Activated naive CD4-positive, alpha-beta T cell treated with anti-CD3 and anti-CD28 coated beads, Interleukin-2, amount 50 U/mL, for 16 hours (primary cell): ENCODE data around the gene SYVN1.
A peak's percentile ranks its signal among the peaks of the same experiment; 100 is the strongest.
"Not testable (repeated sequence)": the region's sequence is repeated elsewhere in the genome, so short reads cannot be mapped to it uniquely, and the experiment has no call there.

Source experiments
- DNase-seq: peaks from one replicate; pipeline ENCODE4 v3.0.0-alpha.2; 2020

Gene SYVN1

DNA sequence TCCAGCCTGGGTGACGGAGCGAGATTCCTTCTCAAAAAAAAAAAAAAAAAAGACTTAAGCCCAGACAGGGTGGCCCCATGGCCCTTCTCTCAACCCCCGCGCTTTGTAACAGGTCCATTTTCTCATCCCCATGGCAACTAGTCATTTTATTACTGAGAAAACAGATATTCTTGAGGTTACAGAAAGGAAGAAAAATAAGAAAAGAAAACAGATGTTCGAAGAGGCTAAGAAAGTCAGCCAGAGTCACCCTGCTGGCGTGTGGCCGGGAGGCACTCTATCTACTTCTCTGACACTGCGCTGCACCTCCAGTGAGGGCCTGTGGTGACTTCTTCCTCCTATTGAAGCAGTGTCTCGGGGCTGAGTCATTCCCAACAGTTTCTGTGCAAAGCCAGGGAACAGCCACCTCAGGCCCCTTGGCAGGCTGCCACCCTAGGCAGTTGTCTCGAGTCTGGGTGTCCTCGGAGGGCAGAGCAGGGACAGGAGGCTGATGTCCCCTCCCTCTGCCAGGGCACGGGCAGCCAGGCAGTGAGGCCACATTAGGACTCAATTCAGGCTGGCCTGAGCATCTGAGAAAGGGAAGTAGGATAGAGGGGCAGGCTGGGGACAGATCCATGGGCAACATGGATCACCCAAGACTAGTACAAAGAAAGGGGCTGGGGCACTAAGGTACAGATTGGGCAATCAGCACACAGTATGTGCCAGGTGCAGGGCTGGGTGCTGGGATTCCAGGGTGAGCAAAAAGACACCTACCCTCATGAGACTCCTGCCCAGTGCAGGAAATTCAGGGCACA is 16.4 kb upstream of the SYVN1 start:
- no peak for DNase-seq

GRCh38 chr11:65150131-65150508 is 15.8 kb upstream of the SYVN1 start:
- not testable (repeated sequence) for DNase-seq

- DNase-seq, result no peak
These were observed 14.3 kb upstream of the SYVN1 start for GRCh38 chr11:65148657-65149056.

GRCh38 chr11:65147352-65148075 is 13.2 kb upstream of the SYVN1 start:
- DNase-seq, result no peak

DNA sequence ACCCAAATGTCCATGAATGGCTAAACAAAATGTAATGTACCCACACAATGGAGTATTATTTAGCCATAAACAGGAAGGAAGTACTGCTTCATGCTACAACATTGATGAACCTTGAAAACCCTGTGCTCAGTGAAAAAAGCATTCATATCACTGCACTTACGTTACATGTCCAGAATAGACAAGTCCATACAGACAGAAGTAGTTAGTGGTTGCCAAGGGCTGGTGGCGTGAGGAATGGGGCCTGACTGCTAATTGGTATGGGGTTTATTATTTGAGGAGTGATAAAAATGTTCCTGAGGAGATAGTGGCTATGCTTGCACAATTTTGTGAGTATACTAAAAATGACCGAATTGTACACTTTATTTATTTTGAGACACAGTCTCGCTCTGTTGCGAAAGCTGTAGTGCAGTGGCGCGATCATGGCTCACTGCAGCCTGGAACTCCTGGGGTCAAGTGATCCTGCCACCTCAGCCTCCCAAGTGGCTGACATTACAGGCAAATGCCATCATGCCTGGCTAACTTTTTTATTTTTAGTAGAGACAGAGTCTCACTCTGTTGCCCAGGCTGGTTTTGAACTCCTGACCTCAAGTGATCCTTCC is 7.7 kb upstream of the SYVN1 start:
- no peak for DNase-seq

DNA sequence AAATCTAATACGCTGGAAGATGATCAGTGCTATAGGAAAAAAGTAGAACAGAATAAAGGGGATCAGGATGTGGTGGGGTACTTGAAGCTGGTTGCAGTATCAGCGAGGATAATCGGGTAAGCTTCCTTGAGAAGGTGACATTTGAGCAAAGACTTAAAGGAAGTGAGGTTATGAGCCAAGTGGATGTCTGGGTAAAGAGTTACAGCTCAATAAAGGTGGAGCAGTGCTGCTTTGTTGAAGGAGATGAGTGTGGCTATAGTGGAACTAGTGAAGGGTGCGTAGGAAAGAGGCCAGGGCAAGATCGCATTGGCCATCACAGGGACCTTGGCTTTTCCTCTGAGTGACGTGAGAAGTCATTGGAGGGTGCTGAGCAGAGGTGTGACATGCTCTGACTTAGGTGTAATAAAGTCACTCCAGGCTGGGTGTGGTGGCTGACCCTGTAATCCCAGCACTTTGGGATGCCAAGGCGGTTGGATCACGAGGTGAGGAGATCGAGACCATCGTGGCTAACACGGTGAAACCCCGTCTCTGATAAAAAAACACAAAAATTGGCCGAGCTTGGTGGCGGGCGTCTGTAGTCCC is 2.3 kb upstream of the SYVN1 start:
- DNase-seq, result no peak

GRCh38 chr11:65135633-65136145 is 1.4 kb upstream of the SYVN1 start:
- DNase-seq, result no peak

DNA sequence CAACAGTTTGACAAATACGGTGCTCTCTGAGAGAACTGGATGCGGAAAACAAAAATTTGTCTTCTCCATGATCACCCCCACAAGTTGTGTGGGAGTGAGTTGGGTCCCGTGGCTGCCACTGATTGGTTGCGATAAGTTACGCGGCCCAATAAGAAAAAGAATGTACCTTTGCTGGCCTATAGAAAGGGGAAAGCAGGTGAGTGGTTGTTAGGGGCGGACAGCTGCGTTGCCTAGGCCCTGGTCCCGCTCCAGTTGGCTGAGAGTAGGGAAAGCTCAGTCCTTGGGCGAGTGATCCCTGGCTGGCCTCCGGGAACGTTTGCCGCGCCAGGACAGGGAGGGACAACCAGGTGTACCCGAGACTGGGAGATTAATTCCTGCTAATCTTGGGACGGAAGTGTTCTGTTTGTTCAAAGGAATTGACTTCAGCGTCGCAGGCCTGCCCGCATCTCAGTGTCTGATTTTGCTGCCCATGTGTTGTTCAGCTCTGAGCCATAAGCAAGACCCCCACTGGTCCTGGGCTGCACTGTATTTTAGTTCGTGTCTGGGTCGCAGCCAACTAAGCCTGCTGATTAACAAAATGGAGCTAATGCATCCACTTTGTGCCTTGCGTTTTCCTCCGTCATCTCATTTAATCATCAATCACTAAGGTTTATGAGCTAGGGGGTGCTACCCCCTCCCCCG is 773 bp upstream of the SYVN1 start:
- DNase-seq, result peak; percentile 80

GRCh38 chr11:65133724-65134123 is 595 bp downstream of the SYVN1 start:
- no peak for DNase-seq

DNA sequence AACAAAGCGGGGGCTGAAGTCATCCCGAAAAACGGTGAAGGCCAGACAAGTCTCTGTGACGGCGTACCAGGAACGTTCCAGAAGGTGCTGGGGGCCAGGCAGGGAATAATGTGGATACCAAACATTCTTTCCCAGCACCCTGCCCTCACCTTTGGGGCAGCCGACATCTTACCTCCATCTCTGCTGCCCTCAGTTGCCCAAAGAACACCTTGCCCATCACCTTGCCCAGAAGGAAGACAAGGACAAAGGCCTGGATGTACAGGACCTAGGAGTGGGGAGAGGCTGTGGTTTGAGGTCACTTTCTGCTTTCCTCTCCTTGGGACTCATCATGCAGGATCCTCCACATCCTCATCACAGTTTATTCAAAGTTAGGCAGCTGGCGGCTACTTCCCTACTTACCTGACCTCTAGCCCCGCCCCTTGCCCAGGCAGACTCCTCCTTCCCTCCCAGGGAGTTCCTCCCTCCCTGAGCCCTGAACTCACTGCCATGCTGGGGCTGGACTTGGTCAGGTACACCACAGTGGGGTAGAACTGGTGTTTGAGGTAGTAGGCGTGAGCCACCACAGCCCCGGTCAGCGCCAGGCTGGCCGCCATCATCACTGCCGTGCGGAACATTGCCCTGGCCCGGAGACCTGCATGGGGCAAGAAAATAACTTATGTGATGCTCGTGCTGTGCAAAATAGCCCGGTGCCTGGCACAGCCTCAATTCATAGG is 1.2 kb downstream of the SYVN1 start:
- DNase-seq, result peak; percentile 68

- DNase-seq, result no peak
These were observed 1.9 kb downstream of the SYVN1 start for GRCh38 chr11:65132238-65132987.

DNA sequence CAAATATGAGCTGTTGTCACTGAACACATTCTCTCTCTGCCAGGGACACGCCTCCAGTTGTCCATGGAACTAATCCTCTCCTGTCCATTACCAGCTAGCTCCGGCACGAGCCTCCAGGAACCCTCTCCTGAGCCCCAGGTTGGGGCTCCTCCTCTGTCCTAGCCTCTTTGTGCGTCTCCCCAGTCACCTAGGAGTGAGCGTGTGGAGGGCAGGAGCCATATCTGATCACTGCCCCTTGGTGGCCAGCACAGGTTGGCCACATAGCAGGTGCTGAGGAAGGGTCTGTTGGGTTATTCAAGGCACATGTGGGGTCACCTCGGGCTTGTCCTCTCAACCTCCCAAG is 2.5 kb downstream of the SYVN1 start:
- DNase-seq, result no peak

DNA sequence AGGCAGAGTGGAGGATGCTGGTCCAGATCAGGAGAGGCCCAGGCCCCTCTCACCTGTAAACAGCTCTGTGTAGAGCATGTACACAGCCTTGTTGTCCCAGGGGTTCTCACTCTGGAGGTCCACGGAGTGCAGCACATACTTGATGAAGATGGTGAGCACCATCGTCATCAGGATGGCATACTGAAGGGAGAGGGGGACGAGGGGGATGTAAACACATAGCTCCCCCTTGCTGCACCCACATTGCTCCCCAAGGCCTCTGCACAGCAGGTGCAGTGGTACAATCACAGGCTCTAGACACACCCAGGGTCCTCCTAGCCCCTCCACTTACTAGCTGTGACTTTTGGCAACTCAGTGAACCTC is 2.9 kb downstream of the SYVN1 start:
- no peak for DNase-seq

DNA sequence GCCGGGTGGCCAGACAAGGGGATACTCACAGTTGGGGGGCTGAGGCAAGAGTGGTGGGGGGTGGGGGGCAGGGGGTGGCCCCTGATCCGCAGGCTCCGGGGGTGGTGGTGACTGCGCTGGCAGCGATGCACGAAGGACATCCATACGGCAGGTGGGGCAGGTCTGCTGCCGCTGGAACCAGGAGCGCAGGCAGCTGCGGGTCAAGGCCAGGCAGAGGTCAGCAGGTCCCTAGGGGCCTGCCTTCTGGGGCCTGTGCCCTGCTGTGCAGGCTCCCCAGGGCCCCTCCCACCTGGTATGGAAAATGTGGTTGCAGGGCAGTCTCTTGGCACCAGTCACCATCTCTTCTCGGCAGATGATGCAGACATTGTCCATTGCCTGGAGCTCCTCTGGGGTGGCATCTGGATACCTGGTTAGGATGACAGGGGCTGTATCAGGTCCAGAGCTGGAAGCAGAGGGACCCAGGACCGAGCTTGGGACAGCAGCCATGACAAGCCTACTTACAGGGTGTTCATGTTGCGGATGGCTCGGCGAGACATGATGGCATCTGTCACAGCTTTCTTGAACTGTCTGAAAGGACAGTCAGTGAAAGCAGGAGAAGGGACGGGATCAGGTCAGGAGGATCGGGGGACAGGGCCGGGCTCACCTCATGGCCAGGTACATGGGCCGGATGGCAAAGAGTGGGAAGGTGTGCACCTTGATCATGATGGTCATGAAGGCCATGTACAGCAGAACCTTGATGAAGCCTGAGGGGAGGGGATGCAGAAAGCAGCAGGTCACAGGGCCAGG is 3.5 kb downstream of the SYVN1 start:
- DNase-seq, result no peak

DNA sequence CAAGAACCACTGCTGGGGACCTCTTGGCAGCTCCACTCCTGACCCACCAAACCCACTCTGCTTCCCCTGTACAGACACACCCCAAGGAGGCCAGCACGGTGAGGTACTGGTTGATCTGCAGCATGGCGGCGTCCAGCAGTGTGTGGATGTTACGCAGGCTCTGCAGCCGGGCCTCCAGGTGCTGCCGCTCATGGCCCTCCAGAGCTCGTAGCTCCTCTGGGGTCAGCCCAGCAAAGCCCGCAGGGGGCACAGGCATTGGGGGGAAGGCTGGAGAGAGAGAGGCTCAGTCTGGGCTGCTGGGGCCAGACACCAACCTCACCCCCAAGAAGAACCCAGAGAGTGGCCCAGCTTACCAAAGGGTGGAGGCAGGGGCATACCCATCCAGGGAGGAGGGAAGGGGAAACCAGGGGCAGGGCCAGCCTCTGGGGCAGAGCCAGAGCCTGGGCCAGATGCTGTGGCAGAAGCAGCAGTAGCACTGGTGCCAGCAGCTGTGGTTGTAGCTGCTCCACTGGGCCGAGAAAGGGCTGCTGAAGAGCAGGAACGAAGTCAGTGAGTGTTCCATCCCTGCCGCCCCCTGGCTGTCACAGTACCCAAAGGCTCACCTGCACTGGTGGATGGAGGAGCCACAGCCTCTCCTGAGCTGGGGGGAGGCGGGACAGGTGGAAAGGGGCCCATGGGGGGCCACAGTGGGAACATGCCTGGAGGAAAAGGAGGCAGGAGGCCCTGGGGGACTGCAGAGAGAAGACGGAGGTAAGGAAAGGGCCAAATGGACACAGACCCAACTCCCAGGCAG is 4.5 kb downstream of the SYVN1 start:
- no peak for DNase-seq

- no peak for DNase-seq
These were observed 5.9 kb downstream of the SYVN1 start for GRCh38 chr11:65128182-65129145.

- DNase-seq, result no peak
These were observed 6.7 kb downstream of the SYVN1 start for GRCh38 chr11:65127473-65128181.
